Right lobe of liver (tissue), 6 donors: ENCODE data around the gene ETHE1. TPM values are rescaled to one million over a fixed set of nuclear protein-coding genes. Genes with fewer than 3 reads are reported as not detected.

Source experiments
- ATAC-seq, 4 donors: fragments of 200-7000 bp; cut with Tn5 transposase; one replicate each; pipeline ENCODE4 v1.9.1; 2020; ENCODE audit warnings: mild to moderate bottlenecking in 4 of 4, moderate library complexity in 4 of 4
- DNase-seq, 3 donors: peaks; one replicate each; pipeline ENCODE4 v3.0.0-alpha.2; 2020
- H3K27ac ChIP-seq, 3 donors: fragments of 200-600 bp; one replicate each; pipeline ENCODE4 v1.8.0; 2022
- H3K27me3 ChIP-seq, 2 donors: fragments of 200-600 bp; one replicate each; pipeline ENCODE4 v1.8.0; 2022
- H3K36me3 ChIP-seq, 4 donors: fragments of 200-600 bp; sonication (generic) in 1 of 4; one replicate each; pipeline versions ENCODE4 v1.5.1 to v1.8.0; 2017 to 2022; ENCODE audit warnings: control low read depth in 1 of 4
- H3K4me1 ChIP-seq, 4 donors: fragments of 200-600 bp; sonication (generic) in 1 of 4; one replicate each; pipeline versions ENCODE4 v1.5.1 to v1.8.0; 2017 to 2022; ENCODE audit warnings: control low read depth in 1 of 4
- H3K4me3 ChIP-seq, 3 donors: fragments of 200-600 bp; one replicate each; pipeline ENCODE4 v1.8.0; 2022
- H3K9me3 ChIP-seq, 4 donors: fragments of 200-600 bp; sonication (generic) in 1 of 4; one replicate each; pipeline versions ENCODE4 v1.5.1 to v1.8.0; 2017 to 2022; ENCODE audit warnings: control low read depth in 1 of 4
- CTCF ChIP-seq, 4 donors: fragments of 200-600 bp in 3 of 4; fragments of 450-650 bp in 1 of 4; IDR thresholded peaks; one replicate each; pipeline versions ENCODE4 v1.5.1 to v1.8.0; 2016 to 2022; ENCODE audit warnings: antibody characterized with exemption in 4 of 4, mild to moderate bottlenecking in 2 of 4
- POLR2A ChIP-seq: fragments of 450-650 bp; IDR thresholded peaks from one replicate; pipeline ENCODE4 v1.6.1; 2017; ENCODE audit warnings: antibody characterized with exemption, mild to moderate bottlenecking
- WGBS: methylation state at CpG from one replicate; pipeline ENCODE4 v1.1.6; 2018; ENCODE audit warnings: low coverage, low lambda C conversion rate; ENCODE audit not compliant: insufficient coverage; ENCODE audit errors: missing lambda C conversion rate; 5-methylcytosine and 5-hydroxymethylcytosine counted together
- intact Hi-C, 2 donors: fragments of 100-400 bp; cut with DNase I; formaldehyde crosslinking; loops; one replicate each; pipeline versions ENCODE4 v1.11.2 to v1.14.1; 2022
- total RNA-seq, 6 experiments: library from RNA; depleted of rRNA in 2 of 6; stranded (reverse); fragments of >200 nt in 2 of 6; fragmentation: NEBNext Ultra II Directional in 3 of 6; extraction: Animal tissue kit (Norgen Biotek cat#: 25700) in 3 of 6; gene quantifications; one replicate each; pipeline versions ENCODE4 v1.1.0 to v1.2.4, GENCODE V29; 2016 to 2023
- donor health status: DM: no; HTN: yes; CAD: no.
- donor health status: DM: no; HTN: no; CAD: no.
- donor health status: DM: no; HTN: no; CAD: no.
- donor health status: DM: no; HTN: yes; CAD: no.
- donor health status: DM: no; HTN: yes; CAD: no.

Gene ETHE1
- total RNA-seq, 6 experiments from 2014 or later, result 26.4 to 60.8 (median 46.3) TPM

- Histone ChIP-seq H3K36me3 (no peaks in the 10 kb centered on the region), H3K4me1 (peaks cover 0 to 11% (median 3%) of the 10 kb centered on the region in 4 donors), H3K4me3 (peak overlapping the region; percentile 51 to 82 (median 71)), H3K9me3 (no peaks in the 10 kb centered on the region), H3K27ac (peak overlapping the region; percentile 24 to 69 (median 28)), H3K27me3 (no peaks in the 10 kb centered on the region)
- intact Hi-C loops, result no loop called here
- WGBS, result 1% methylated on average over 19 of the region's 57 CpGs
- ATAC-seq (peak; percentile 94 to 97 (median 96)), DNase-seq (peak; percentile 99 to 100 (median 99))
- TF ChIP-seq POLR2A, result no peak
- TF ChIP-seq CTCF (IDR thresholded peaks at IDR 0.05), result no peak
Observed at GRCh38 chr19:43463381-43464133, 63.4 kb downstream of the ETHE1 start.

- no peak for TF ChIP-seq CTCF (IDR thresholded peaks at IDR 0.05)
- TF ChIP-seq POLR2A, result no peak
- H3K36me3 ChIP-seq, result no peaks in the 10 kb centered on the region
- intact Hi-C loops, result no loop called here
- H3K4me1 ChIP-seq, result peaks cover 0 to 11% (median 3%) of the 10 kb centered on the region in 4 donors
- H3K27ac ChIP-seq, result no peak overlapping the region
- WGBS, result 49% methylated on average over 4 of the region's 33 CpGs
- H3K27me3 ChIP-seq, result no peaks in the 10 kb centered on the region
- no peak for ATAC-seq
- no peak for DNase-seq
- peak overlapping the region; percentile 51 to 82 (median 71) for H3K4me3 ChIP-seq
- H3K9me3 ChIP-seq, result no peaks in the 10 kb centered on the region
Observed at GRCh38 chr19:43462785-43463380, 64.1 kb downstream of the ETHE1 start.

GRCh38 chr19:43462383-43462782, 64.6 kb downstream of the ETHE1 start:
- Histone ChIP-seq H3K4me3 (no peak overlapping the region), H3K27me3 (no peaks in the 10 kb centered on the region), H3K4me1 (peaks cover 0 to 11% (median 3%) of the 10 kb centered on the region in 4 donors), H3K9me3 (no peaks in the 10 kb centered on the region), H3K36me3 (no peaks in the 10 kb centered on the region), H3K27ac (no peak overlapping the region)
- 93% methylated on average over 7 of the region's 7 CpGs for WGBS
- no peak for DNase-seq
- ATAC-seq, result no peak
- TF ChIP-seq POLR2A, result no peak
- no peak for TF ChIP-seq CTCF (IDR thresholded peaks at IDR 0.05)
- intact Hi-C loops, result no loop called here

GRCh38 chr19:43461303-43461702, 65.7 kb downstream of the ETHE1 start:
- Histone ChIP-seq H3K4me3 (no peak overlapping the region), H3K27ac (no peak overlapping the region), H3K9me3 (no peaks in the 10 kb centered on the region), H3K4me1 (peaks cover 0 to 11% (median 3%) of the 10 kb centered on the region in 4 donors), H3K27me3 (no peaks in the 10 kb centered on the region), H3K36me3 (no peaks in the 10 kb centered on the region)
- TF ChIP-seq POLR2A (no peak), CTCF (IDR thresholded peaks at IDR 0.05) (no peak)
- ATAC-seq (no peak), DNase-seq (no peak)
- intact Hi-C loops, result no loop called here
- 92% methylated on average over 2 of the region's 12 CpGs for WGBS
